Glutamatergic neuron (in vitro differentiated cells): ENCODE data around the gene TTC23L. TPM values are rescaled to one million over a fixed set of nuclear protein-coding genes. Genes with fewer than 3 reads are reported as not detected.

Source experiments
- DNase-seq: peaks from one replicate; pipeline ENCODE4 v3.0.0; 2022
- H3K27ac Mint-ChIP-seq: one replicate; pipeline ENCODE4 v1.8.0; 2020; ENCODE audit warnings: mild to moderate bottlenecking, mixed read lengths, inconsistent platforms; ENCODE audit not compliant: unreplicated experiment
- H3K27me3 Mint-ChIP-seq: one replicate; pipeline ENCODE4 v1.8.0; 2020; ENCODE audit warnings: mild to moderate bottlenecking, moderate library complexity, mixed read lengths, inconsistent platforms; ENCODE audit not compliant: unreplicated experiment
- H3K36me3 Mint-ChIP-seq: one replicate; pipeline ENCODE4 v1.8.0; 2020; ENCODE audit warnings: mild to moderate bottlenecking, mixed read lengths, inconsistent platforms; ENCODE audit not compliant: unreplicated experiment
- H3K4me1 Mint-ChIP-seq: one replicate; pipeline ENCODE4 v1.8.0; 2020; ENCODE audit warnings: mild to moderate bottlenecking, low read depth, mixed read lengths, inconsistent platforms; ENCODE audit not compliant: unreplicated experiment
- H3K4me3 Mint-ChIP-seq: one replicate; pipeline ENCODE4 v1.8.0; 2020; ENCODE audit warnings: mild to moderate bottlenecking, mixed read lengths, inconsistent platforms; ENCODE audit not compliant: unreplicated experiment
- H3K9me3 Mint-ChIP-seq: one replicate; pipeline ENCODE4 v1.8.0; 2020; ENCODE audit warnings: mild to moderate bottlenecking, moderate library complexity, mixed read lengths, inconsistent platforms; ENCODE audit not compliant: unreplicated experiment
- CTCF ChIP-seq: fragments of 200-600 bp; sonication (generic); IDR thresholded peaks from one replicate; pipeline ENCODE4 v1.5.0; 2021; ENCODE audit not compliant: partially characterized antibody, unreplicated experiment
- total RNA-seq: library from RNA; stranded (reverse); fragmentation: NEBNext Ultra II Directional; extraction: Animal tissue kit (Norgen Biotek cat#: 25700); gene quantifications from one replicate; pipeline ENCODE4 v1.2.1, GENCODE V29; 2021; ENCODE audit not compliant: unreplicated experiment

Gene TTC23L
- total RNA-seq, 1 donor from 2014 or later = 1.2 TPM

GRCh38 chr5:34802834-34803563 lies 36.0 kb upstream of the TTC23L start:
- H3K27me3 Mint-ChIP-seq = peaks cover 4% of the 10 kb centered on the region
- H3K4me3 Mint-ChIP-seq = no peak overlapping the region
- H3K36me3 Mint-ChIP-seq = peaks cover 4% of the 10 kb centered on the region
- DNase-seq = no peak
- peaks cover 10% of the 10 kb centered on the region for H3K9me3 Mint-ChIP-seq
- no peaks in the 10 kb centered on the region for H3K4me1 Mint-ChIP-seq
- TF ChIP-seq CTCF = no peak
- no peak overlapping the region for H3K27ac Mint-ChIP-seq

GRCh38 chr5:34803974-34804732 lies 34.8 kb upstream of the TTC23L start:
- no peaks in the 10 kb centered on the region for H3K4me1 Mint-ChIP-seq
- H3K27ac Mint-ChIP-seq = no peak overlapping the region
- TF ChIP-seq CTCF = no peak
- DNase-seq = no peak
- peaks cover 4% of the 10 kb centered on the region for H3K36me3 Mint-ChIP-seq
- peaks cover 4% of the 10 kb centered on the region for H3K27me3 Mint-ChIP-seq
- peaks cover 10% of the 10 kb centered on the region for H3K9me3 Mint-ChIP-seq
- no peak overlapping the region for H3K4me3 Mint-ChIP-seq

- H3K4me1 Mint-ChIP-seq = no peaks in the 10 kb centered on the region
- H3K4me3 Mint-ChIP-seq = no peak overlapping the region
- no peak for DNase-seq
- no peak overlapping the region for H3K27ac Mint-ChIP-seq
- no peak for TF ChIP-seq CTCF
- H3K36me3 Mint-ChIP-seq = peaks cover 4% of the 10 kb centered on the region
- peaks cover 2% of the 10 kb centered on the region for H3K27me3 Mint-ChIP-seq
- H3K9me3 Mint-ChIP-seq = peaks cover 10% of the 10 kb centered on the region
Observed at GRCh38 chr5:34804913-34805312, 34.1 kb upstream of the TTC23L start.

GRCh38 chr5:34806532-34806931 lies 32.4 kb upstream of the TTC23L start:
- TF ChIP-seq CTCF = no peak
- Mint-ChIP-seq H3K9me3 (peaks cover 10% of the 10 kb centered on the region), H3K4me3 (no peak overlapping the region), H3K27ac (no peak overlapping the region), H3K36me3 (peaks cover 4% of the 10 kb centered on the region), H3K27me3 (peaks cover 2% of the 10 kb centered on the region), H3K4me1 (peaks cover 2% of the 10 kb centered on the region)
- DNase-seq = no peak

- Mint-ChIP-seq H3K4me3 (no peak overlapping the region), H3K27ac (no peak overlapping the region), H3K27me3 (peaks cover 2% of the 10 kb centered on the region), H3K36me3 (peaks cover 4% of the 10 kb centered on the region), H3K4me1 (peaks cover 2% of the 10 kb centered on the region), H3K9me3 (no peaks in the 10 kb centered on the region)
- no peak for DNase-seq
- TF ChIP-seq CTCF = no peak
Observed at GRCh38 chr5:34811706-34812105, 27.3 kb upstream of the TTC23L start.
